HepG2 (cell line): Measurements from ENCODE around the gene BMX. TPM values are rescaled to one million over a fixed set of nuclear protein-coding genes. Genes with fewer than 3 reads are reported as not detected.
A peak's percentile ranks its signal among the peaks of the same experiment; 100 is the strongest.

ENCODE experiments used
- ATAC-seq: fragments of 200-7000 bp; cut with Tn5 transposase; 3 replicates; pipeline ENCODE4 v1.9.1; 2020; ENCODE audit warnings: mild to moderate bottlenecking, moderate library complexity
- BruUV-seq: library from RNA; stranded (reverse); fragments of 400-500 nt; replicated peaks from 2 replicates; lab custom pipeline; 2021; lab: Mats Ljungman, UMichigan
- CTCF ChIA-PET: fragments of 300-600 bp; formaldehyde crosslinking; extraction: SDS; loops from one replicate; lab custom pipeline; 2021; ENCODE audit warnings: low total read pairs, inconsistent platforms, low intra/inter-chr PET ratio; lab: Yijun Ruan, JAX
- POLR2A ChIA-PET: fragments of 350-600 bp; sonication (Branson Sonifier 250); formaldehyde crosslinking; loops from one replicate; lab custom pipeline; 2020; ENCODE audit warnings: antibody characterized with exemption, inconsistent platforms; lab: Yijun Ruan, JAX
- DNase-seq: peaks from one replicate; pipeline ENCODE4 v3.0.0-alpha.2; 2015; ENCODE audit warnings: low spot score
- FAIRE-seq: peaks from 3 replicates; lab custom pipeline; 2011; peaks lifted over from hg19 to GRCh38; lab: Jason Lieb, UNC
- H2AFZ ChIP-seq: one replicate; pipeline ENCODE4 v1.6.1; 2011; ENCODE audit warnings: low read length, inconsistent platforms
- H3K27ac ChIP-seq: fragments of 300-600 bp; 3 replicates; pipeline ENCODE4 v1.8.0; 2011; ENCODE audit warnings: mixed run types, mild to moderate bottlenecking, mixed read lengths, low read length, inconsistent platforms; ENCODE audit not compliant: insufficient read depth; ENCODE audit errors: extremely low read length
- H3K27me3 ChIP-seq, 2 experiments: fragments of 200-600 bp in 1 of 2; 2 replicates in 1 of 2; 3 replicates in 1 of 2; pipeline versions ENCODE4 v1.6.0 to v1.8.0; 2011; ENCODE audit warnings: low read length in 2 of 2, mild to moderate bottlenecking in 2 of 2, moderate library complexity in 2 of 2, inconsistent platforms in 1 of 2; ENCODE audit not compliant: insufficient read depth in 2 of 2, control insufficient read depth in 1 of 2
- H3K36me3 ChIP-seq, 2 experiments: fragments of 200-600 bp in 1 of 2; replicated peaks in 1 of 2; 2 replicates in 1 of 2; 3 replicates in 1 of 2; pipeline versions ENCODE4 v1.5.1 to v1.8.0; 2011; ENCODE audit warnings: low read length in 2 of 2, inconsistent platforms in 1 of 2; ENCODE audit not compliant: insufficient read depth in 2 of 2, control insufficient read depth in 1 of 2
- H3K4me1 ChIP-seq: 2 replicates; pipeline ENCODE4 v1.5.1; 2012; ENCODE audit warnings: low read length, inconsistent platforms; ENCODE audit not compliant: insufficient read depth
- H3K4me2 ChIP-seq: 2 replicates; pipeline ENCODE4 v1.6.0; 2011; ENCODE audit warnings: low read depth, low read length, inconsistent platforms
- H3K4me3 ChIP-seq, 3 experiments: fragments of 200-600 bp in 1 of 3; sonication (generic), shearing (Covaris generic) in 1 of 3; replicated peaks in 1 of 3; 2 replicates each; pipeline ENCODE4 v1.5.1; 2011 to 2016; ENCODE audit warnings: low read length in 3 of 3, inconsistent platforms in 2 of 3, low read depth in 2 of 3, mild to moderate bottlenecking in 2 of 3, control low read depth in 1 of 3, mixed read lengths in 1 of 3; ENCODE audit not compliant: insufficient read depth in 1 of 3
- H3K79me2 ChIP-seq: one replicate; pipeline ENCODE4 v1.6.1; 2011; ENCODE audit warnings: low read length, inconsistent platforms; ENCODE audit not compliant: insufficient read depth
- H3K9ac ChIP-seq: 2 replicates; pipeline ENCODE4 v1.6.0; 2011; ENCODE audit warnings: mild to moderate bottlenecking, low read depth, low read length, inconsistent platforms; ENCODE audit not compliant: insufficient read depth
- H3K9me3 ChIP-seq: 2 replicates; pipeline ENCODE4 v1.5.1; 2012; ENCODE audit warnings: mild to moderate bottlenecking, low read length
- H4K20me1 ChIP-seq: 2 replicates; pipeline ENCODE4 v1.6.0; 2011; ENCODE audit warnings: inconsistent platforms, mild to moderate bottlenecking, low read length, moderate library complexity; ENCODE audit not compliant: insufficient read depth
- MAFK ChIP-seq, 2 experiments: IDR thresholded peaks in 1 of 2; conservative IDR thresholded peaks in 1 of 2; 2 replicates each; pipeline ENCODE4 v1.6.1; 2011; ENCODE audit warnings: improper control_type of control experiment in 2 of 2, low read length in 2 of 2
- NFATC3 ChIP-seq: sonication (generic); formaldehyde crosslinking; IDR thresholded peaks from 2 replicates; pipeline ENCODE4 v1.5.1; 2020; ENCODE audit warnings: mild to moderate bottlenecking, missing genetic modification reagents
- NR1H2 ChIP-seq: sonication (generic); formaldehyde crosslinking; IDR thresholded peaks from 2 replicates; pipeline ENCODE4 v1.8.1; 2022; ENCODE audit warnings: low read depth, missing genetic modification reagents, borderline replicate concordance
- PHF20 ChIP-seq: sonication (generic); formaldehyde crosslinking; IDR thresholded peaks from 2 replicates; pipeline ENCODE4 v1.5.0; 2020; ENCODE audit warnings: mild to moderate bottlenecking, missing genetic modification reagents
- SP1 ChIP-seq, 2 experiments: fragments of 450-650 bp in 1 of 2; sonication (generic) in 1 of 2; formaldehyde crosslinking in 1 of 2; IDR thresholded peaks; 2 replicates each; pipeline versions ENCODE4 v1.4.0 to v1.6.1; 2016 to 2020; ENCODE audit warnings: missing genetic modification reagents in 1 of 2
- SRSF1 ChIP-seq: fragments of 200-400 bp; formaldehyde crosslinking; optimal IDR thresholded peaks from 2 replicates; pipeline ENCODE3; 2017; ENCODE audit warnings: mild to moderate bottlenecking, low read depth, low read length, moderate library complexity
- ZFP90 ChIP-seq: sonication (generic); formaldehyde crosslinking; IDR thresholded peaks from 2 replicates; pipeline ENCODE4 v1.8.0; 2022; ENCODE audit warnings: missing genetic modification reagents, mild to moderate bottlenecking, inconsistent platforms, borderline replicate concordance
- ZNF629 ChIP-seq: sonication (generic); formaldehyde crosslinking; conservative IDR thresholded peaks from 2 replicates; pipeline ENCODE4 v1.5.0; 2020; ENCODE audit warnings: missing genetic modification reagents
- ZSCAN30 ChIP-seq: sonication (generic); formaldehyde crosslinking; IDR thresholded peaks from 2 replicates; pipeline ENCODE4 v1.5.0; 2020; ENCODE audit warnings: mild to moderate bottlenecking, missing genetic modification reagents
- WGBS: methylation state at CpG from one replicate; pipeline ENCODE4 v1.1.6; 2017; ENCODE audit warnings: low lambda C conversion rate; 5-methylcytosine and 5-hydroxymethylcytosine counted together
- in situ Hi-C: cut with HindIII; loops from 2 replicates; pipeline ENCODE4 v1.10.0; 2017; ENCODE audit warnings: low pct_unique_long_range_greater_than_20kb; ENCODE audit not compliant: extremely low pct_ligation_motif_present
- intact Hi-C: fragments of 100-400 bp; cut with micrococcal nuclease; formaldehyde crosslinking; loops from one replicate; pipeline ENCODE4 v1.10.0; 2022; ENCODE audit not compliant: unreplicated experiment
- polyA plus RNA-seq, 8 experiments: library from polyadenylated mRNA; depleted of rRNA in 3 of 8; stranded (reverse) in 7 of 8; unstranded in 1 of 8; fragments of >200 nt; fragmentation: Illumina TruSeq in 4 of 8; extraction: Trizol in 4 of 8; gene quantifications; 2 replicates each; pipeline versions ENCODE4 v1.2.1 to v1.2.3, GENCODE V29; 2011 to 2016; ENCODE audit warnings: low read depth in 4 of 8, missing spikeins in 1 of 8, mixed read lengths in 1 of 8; ENCODE audit not compliant: insufficient read depth in 1 of 8
- total RNA-seq, 5 experiments: library from RNA; depleted of rRNA; stranded (reverse); fragments of >200 nt; fragmentation: Illumina TruSeq; extraction: Trizol; gene quantifications; 2 replicates each; pipeline ENCODE4 v1.2.3, GENCODE V29; 2016; ENCODE audit warnings: low read depth in 1 of 5

Gene BMX
- total and polyA plus RNA-seq, 2 of the 13 experiments (the other 11 are each of a cell fraction or from before 2014, with no cell fraction given): not detected

- TF ChIP-seq NR1H2 (CRISPR knock-in tag) (no peak), MAFK (conservative IDR thresholded peaks at IDR 0.05 in 1 of 2, IDR thresholded peaks at IDR 0.05 in 1 of 2; ENCODE audit: low read length in 2 of 2) (no peak), PHF20 (CRISPR knock-in tag) (no peak), ZSCAN30 (no peak), SP1 (IDR thresholded peaks at IDR 0.05) (no peak), SP1 (CRISPR knock-in tag; IDR thresholded peaks at IDR 0.05) (no peak), ZFP90 (CRISPR knock-in tag) (no peak), NFATC3 (CRISPR knock-in tag) (no peak)
Observed at GRCh38 chrX:15483891-15484290, 16.7 kb upstream of the BMX start (continued).

- H4K20me1 ChIP-seq: no peaks in the 10 kb centered on the region
- H3K4me2 ChIP-seq: peak overlapping the region; percentile 70
- no peak for ATAC-seq
- in situ Hi-C loops: no loop called here
- H3K79me2 ChIP-seq: no peaks in the 10 kb centered on the region
- ChIA-PET POLR2A (no interaction called here), CTCF (no interaction called here)
- 43% methylated on average over 1 of the region's 5 CpGs for WGBS
- peak overlapping the region; percentile 43 to 73 (median 68); a peak in 5 of 6 replicates for H3K4me3 ChIP-seq
- peak; percentile 38; the same call in 1 of the 2 replicates for TF ChIP-seq ZNF629 (CRISPR knock-in tag)
- TF ChIP-seq SRSF1: no peak
- TSS peak; percentile 81 for BruUV-seq
- H3K9ac ChIP-seq: peak overlapping the region; percentile 77
- no peak overlapping the region for H2AFZ ChIP-seq
- H3K27me3 ChIP-seq: no peaks in the 10 kb centered on the region
- no peak for FAIRE-seq
- H3K9me3 ChIP-seq: no peaks in the 10 kb centered on the region
- H3K4me1 ChIP-seq: peaks cover 25% of the 10 kb centered on the region
- H3K36me3 ChIP-seq: no peaks in the 10 kb centered on the region
- intact Hi-C loops: loop anchor here (10.0 kb wide), 1 partner anchor 152 kb away; no protein-coding TSS in a partner anchor
- no peak for DNase-seq
- peak overlapping the region; percentile 87 for H3K27ac ChIP-seq
Observed at GRCh38 chrX:15492469-15492868, 8.1 kb upstream of the BMX start.
